IPS-11a (cell line): Measurements from ENCODE around the gene MAST2.
"Not testable (repeated sequence)": the region's sequence is repeated elsewhere in the genome, so short reads cannot be mapped to it uniquely, and the experiment has no call there.

ENCODE experiments used
- H3K4me3 ChIP-seq: one replicate; pipeline ENCODE4 v1.5.1; 2013; ENCODE audit warnings: low read depth, low read length, control low read depth

MAST2 gene

GRCh38 chr1:45930258-45931150, 127.1 kb downstream of the MAST2 start:
- H3K4me3 ChIP-seq = no peak overlapping the region

- H3K4me3 ChIP-seq = not testable (repeated sequence)
Measured at GRCh38 chr1:45932205-45932604, 128.8 kb downstream of the MAST2 start.

- no peak overlapping the region for H3K4me3 ChIP-seq
Measured at GRCh38 chr1:45934947-45935346, 131.5 kb downstream of the MAST2 start.

- no peak overlapping the region for H3K4me3 ChIP-seq
Measured at GRCh38 chr1:45938029-45938428, 134.6 kb downstream of the MAST2 start.

- H3K4me3 ChIP-seq = no peak overlapping the region
Measured at GRCh38 chr1:45942411-45942810, 139.0 kb downstream of the MAST2 start.

GRCh38 chr1:45943185-45943584, 139.8 kb downstream of the MAST2 start:
- no peak overlapping the region for H3K4me3 ChIP-seq

GRCh38 chr1:45945426-45945825, 142.0 kb downstream of the MAST2 start:
- no peak overlapping the region for H3K4me3 ChIP-seq

GRCh38 chr1:45949462-45949861, 146.1 kb downstream of the MAST2 start:
- not testable (repeated sequence) for H3K4me3 ChIP-seq

GRCh38 chr1:45952072-45952471, 148.7 kb downstream of the MAST2 start:
- H3K4me3 ChIP-seq = no peak overlapping the region

- no peak overlapping the region for H3K4me3 ChIP-seq
Measured at GRCh38 chr1:45953934-45954847, 150.8 kb downstream of the MAST2 start.

- no peak overlapping the region for H3K4me3 ChIP-seq
Measured at GRCh38 chr1:45957684-45958083, 154.3 kb downstream of the MAST2 start.

GRCh38 chr1:45958317-45958716, 154.9 kb downstream of the MAST2 start:
- no peak overlapping the region for H3K4me3 ChIP-seq

GRCh38 chr1:45960930-45961715, 157.7 kb downstream of the MAST2 start:
- H3K4me3 ChIP-seq = no peak overlapping the region

- not testable (repeated sequence) for H3K4me3 ChIP-seq
Measured at GRCh38 chr1:45961936-45962335, 158.5 kb downstream of the MAST2 start.

GRCh38 chr1:45968941-45969666, 165.7 kb downstream of the MAST2 start:
- H3K4me3 ChIP-seq = no peak overlapping the region

- H3K4me3 ChIP-seq = no peak overlapping the region
Measured at GRCh38 chr1:45969866-45970265, 166.5 kb downstream of the MAST2 start.

- H3K4me3 ChIP-seq = no peak overlapping the region
Measured at GRCh38 chr1:45971335-45971734, 167.9 kb downstream of the MAST2 start.

GRCh38 chr1:45971922-45972531, 168.6 kb downstream of the MAST2 start:
- H3K4me3 ChIP-seq = no peak overlapping the region

GRCh38 chr1:45972621-45973020, 169.2 kb downstream of the MAST2 start:
- no peak overlapping the region for H3K4me3 ChIP-seq

- H3K4me3 ChIP-seq = no peak overlapping the region
Measured at GRCh38 chr1:45973121-45973520, 169.7 kb downstream of the MAST2 start.
